Urinary bladder (tissue), 4 donors: ENCODE results near the gene APBA2. TPM values are rescaled to one million over a fixed set of nuclear protein-coding genes. Genes with fewer than 3 reads are reported as not detected.

Experiments used
- DNase-seq: peaks from one replicate; pipeline ENCODE4 v3.0.0-alpha.2; 2015; ENCODE audit errors: extremely low spot score
- H3K27ac ChIP-seq: one replicate; pipeline ENCODE4 v1.5.1; 2013; ENCODE audit warnings: low read depth, mild to moderate bottlenecking, moderate library complexity
- H3K36me3 ChIP-seq: one replicate; pipeline ENCODE4 v1.6.1; 2013; ENCODE audit warnings: mild to moderate bottlenecking, moderate library complexity; ENCODE audit not compliant: insufficient read depth
- H3K4me1 ChIP-seq: one replicate; pipeline ENCODE4 v1.6.1; 2013; ENCODE audit warnings: mild to moderate bottlenecking, moderate library complexity; ENCODE audit not compliant: insufficient read depth
- H3K4me3 ChIP-seq: one replicate; pipeline ENCODE4 v1.5.1; 2013; ENCODE audit warnings: low read depth, low read length
- WGBS: extraction: QIAGEN DNeasy Blood & Tissue Kit; methylation state at CpG from one replicate; pipeline ENCODE4 v1.1.7; 2013; 5-methylcytosine and 5-hydroxymethylcytosine counted together
- polyA plus RNA-seq: library from polyadenylated mRNA; stranded (reverse); fragments of 200-250 nt; gene quantifications from one replicate; pipeline ENCODE4 v1.2.3, GENCODE V29; 2013
- total RNA-seq: library from RNA; depleted of rRNA; stranded (reverse); fragments of >200 nt; gene quantifications from one replicate; pipeline ENCODE4 v1.2.3, GENCODE V29; 2014
- donor health status: healthy with polysubstance abuse.
- donor health status: healthy.

Gene APBA2
- total and polyA plus RNA-seq, 2 donors: 4.2 to 12.8 TPM

GRCh38 chr15:28933710-28934445 lies 48.1 kb downstream of the APBA2 start:
- DNase-seq: no peak

GRCh38 chr15:28934645-28935044 lies 48.9 kb downstream of the APBA2 start:
- no peak overlapping the region for H3K4me3 ChIP-seq
- no peak for DNase-seq
- H3K4me1 ChIP-seq: no peaks in the 10 kb centered on the region
- no peaks in the 10 kb centered on the region for H3K36me3 ChIP-seq
- no peak overlapping the region for H3K27ac ChIP-seq
- WGBS: 96% methylated on average over 6 of the region's 6 CpGs

More at GRCh38 chr15:28933710-28934445, 48.1 kb downstream of the APBA2 start:
- WGBS: 62% methylated on average over 9 of the region's 9 CpGs
- Histone ChIP-seq H3K4me3 (no peak overlapping the region), H3K27ac (no peak overlapping the region), H3K36me3 (no peaks in the 10 kb centered on the region), H3K4me1 (no peaks in the 10 kb centered on the region)

- WGBS: 71% methylated on average over 6 of the region's 6 CpGs
- H3K4me3 ChIP-seq: no peak overlapping the region
- DNase-seq: no peak
- no peak overlapping the region for H3K27ac ChIP-seq
- no peaks in the 10 kb centered on the region for H3K36me3 ChIP-seq
- no peaks in the 10 kb centered on the region for H3K4me1 ChIP-seq
These were observed 49.5 kb downstream of the APBA2 start for GRCh38 chr15:28935316-28935715.

- Histone ChIP-seq H3K4me3 (no peak overlapping the region), H3K27ac (no peak overlapping the region), H3K4me1 (no peaks in the 10 kb centered on the region), H3K36me3 (no peaks in the 10 kb centered on the region)
- no peak for DNase-seq
- 90% methylated on average over 8 of the region's 8 CpGs for WGBS
These were observed 50.3 kb downstream of the APBA2 start for GRCh38 chr15:28936081-28936480.

GRCh38 chr15:28936481-28936881 lies 50.7 kb downstream of the APBA2 start:
- no peak for DNase-seq
- Histone ChIP-seq H3K4me1 (no peaks in the 10 kb centered on the region), H3K4me3 (no peak overlapping the region), H3K36me3 (no peaks in the 10 kb centered on the region), H3K27ac (no peak overlapping the region)
- WGBS: 91% methylated on average over 9 of the region's 9 CpGs

- WGBS: 90% methylated on average over 8 of the region's 8 CpGs
These were observed 51.5 kb downstream of the APBA2 start for GRCh38 chr15:28937271-28937670.

GRCh38 chr15:28942046-28942445 lies 56.3 kb downstream of the APBA2 start:
- whole genome bisulfite sequencing: 84% methylated on average over 10 of the region's 10 CpGs
- Histone ChIP-seq H3K36me3 (no peaks in the 10 kb centered on the region), H3K27ac (no peak overlapping the region), H3K4me1 (no peaks in the 10 kb centered on the region), H3K4me3 (no peak overlapping the region)
- no peak for DNase-seq

More at GRCh38 chr15:28937271-28937670, 51.5 kb downstream of the APBA2 start:
- no peaks in the 10 kb centered on the region for H3K4me1 ChIP-seq
- H3K4me3 ChIP-seq: no peak overlapping the region
- no peaks in the 10 kb centered on the region for H3K36me3 ChIP-seq
- no peak overlapping the region for H3K27ac ChIP-seq
- DNase-seq: no peak

- no peak for DNase-seq
- Histone ChIP-seq H3K27ac (no peak overlapping the region), H3K4me3 (no peak overlapping the region), H3K36me3 (no peaks in the 10 kb centered on the region), H3K4me1 (no peaks in the 10 kb centered on the region)
- 90% methylated on average over 15 of the region's 15 CpGs for WGBS
These were observed 56.8 kb downstream of the APBA2 start for GRCh38 chr15:28942571-28942970.

- no peak overlapping the region for H3K4me3 ChIP-seq
- DNase-seq: no peak
- no peak overlapping the region for H3K27ac ChIP-seq
- 88% methylated on average over 8 of the region's 8 CpGs for WGBS
- H3K4me1 ChIP-seq: no peaks in the 10 kb centered on the region
- H3K36me3 ChIP-seq: no peaks in the 10 kb centered on the region
These were observed 57.4 kb downstream of the APBA2 start for GRCh38 chr15:28943146-28943545.

- Histone ChIP-seq H3K27ac (no peak overlapping the region), H3K36me3 (no peaks in the 10 kb centered on the region), H3K4me1 (no peaks in the 10 kb centered on the region), H3K4me3 (no peak overlapping the region)
- 89% methylated on average over 11 of the region's 11 CpGs for WGBS
- no peak for DNase-seq
These were observed 57.9 kb downstream of the APBA2 start for GRCh38 chr15:28943611-28944230.

- whole genome bisulfite sequencing: 94% methylated on average over 16 of the region's 16 CpGs
- no peaks in the 10 kb centered on the region for H3K36me3 ChIP-seq
- no peak for DNase-seq
- no peak overlapping the region for H3K4me3 ChIP-seq
- H3K27ac ChIP-seq: no peak overlapping the region
- H3K4me1 ChIP-seq: no peaks in the 10 kb centered on the region
These were observed 58.5 kb downstream of the APBA2 start for GRCh38 chr15:28944286-28944685.

GRCh38 chr15:28944696-28945300 lies 59.0 kb downstream of the APBA2 start:
- Histone ChIP-seq H3K4me1 (no peaks in the 10 kb centered on the region), H3K4me3 (no peak overlapping the region), H3K36me3 (no peaks in the 10 kb centered on the region), H3K27ac (no peak overlapping the region)
- no peak for DNase-seq
- 89% methylated on average over 14 of the region's 14 CpGs for WGBS

- no peaks in the 10 kb centered on the region for H3K4me1 ChIP-seq
- no peak for DNase-seq
- WGBS: 85% methylated on average over 13 of the region's 13 CpGs
- H3K36me3 ChIP-seq: no peaks in the 10 kb centered on the region
- H3K27ac ChIP-seq: no peak overlapping the region
- H3K4me3 ChIP-seq: no peak overlapping the region
These were observed 60.0 kb downstream of the APBA2 start for GRCh38 chr15:28945626-28946230.

- WGBS: 93% methylated on average over 7 of the region's 7 CpGs
- Histone ChIP-seq H3K36me3 (no peaks in the 10 kb centered on the region), H3K4me3 (no peak overlapping the region), H3K4me1 (no peaks in the 10 kb centered on the region), H3K27ac (no peak overlapping the region)
- DNase-seq: no peak
These were observed 61.0 kb downstream of the APBA2 start for GRCh38 chr15:28946803-28947202.
